Activated CD4-positive, alpha-beta T cell treated with anti-CD3 and anti-CD28 coated beads, Interleukin-10, Interleukin-2, amounts not matched to agents 100 ng/mL and 50 ng/mL, durations not matched to agents 16 hours and 8 hours (primary cell): ENCODE results near the gene GIPC3.

Experiments
- DNase-seq: peaks from one replicate; pipeline ENCODE4 v3.0.0-alpha.2; 2020

The GIPC3 gene

GRCh38 chr19:3641515-3642269 lies 56.4 kb downstream of the GIPC3 start:
- no peak for DNase-seq

GRCh38 chr19:3642296-3642695 lies 57.0 kb downstream of the GIPC3 start:
- DNase-seq = no peak
